Measurements from ENCODE around the gene LAMA2.

LAMA2 gene

GRCh38 chr6:128932061-128932460, 49.1 kb downstream of the LAMA2 start:
- DNase-seq (ENCODE audit: insufficient read length, low spot score) (no peak), FAIRE-seq (no peak)
- TF ChIP-seq CTCF (IDR thresholded peaks at IDR 0.05; ENCODE audit: insufficient read depth, missing control alignments), result no peak

- TF ChIP-seq CTCF (IDR thresholded peaks at IDR 0.05; ENCODE audit: insufficient read depth, missing control alignments), result no peak
- FAIRE-seq (no peak), DNase-seq (ENCODE audit: insufficient read length, low spot score) (no peak)
These were observed 67.9 kb downstream of the LAMA2 start for GRCh38 chr6:128950864-128951263.

- TF ChIP-seq CTCF (IDR thresholded peaks at IDR 0.05; ENCODE audit: insufficient read depth, missing control alignments), result no peak
- DNase-seq (ENCODE audit: insufficient read length, low spot score) (no peak), FAIRE-seq (no peak)
These were observed 70.0 kb downstream of the LAMA2 start for GRCh38 chr6:128952902-128953301.

- DNase-seq (ENCODE audit: insufficient read length, low spot score), result no peak
- no peak for FAIRE-seq
- no peak for TF ChIP-seq CTCF (IDR thresholded peaks at IDR 0.05; ENCODE audit: insufficient read depth, missing control alignments)
These were observed 71.5 kb downstream of the LAMA2 start for GRCh38 chr6:128954308-128955043.

- no peak for FAIRE-seq
- DNase-seq (ENCODE audit: insufficient read length, low spot score), result no peak
- no peak for TF ChIP-seq CTCF (IDR thresholded peaks at IDR 0.05; ENCODE audit: insufficient read depth, missing control alignments)
These were observed 80.6 kb downstream of the LAMA2 start for GRCh38 chr6:128963561-128963960.

- no peak for TF ChIP-seq CTCF (IDR thresholded peaks at IDR 0.05; ENCODE audit: insufficient read depth, missing control alignments)
- no peak for FAIRE-seq
- DNase-seq (ENCODE audit: insufficient read length, low spot score), result no peak
These were observed 81.4 kb downstream of the LAMA2 start for GRCh38 chr6:128964233-128964755.

- TF ChIP-seq CTCF (IDR thresholded peaks at IDR 0.05; ENCODE audit: insufficient read depth, missing control alignments), result no peak
- FAIRE-seq (no peak), DNase-seq (ENCODE audit: insufficient read length, low spot score) (no peak)
These were observed 81.8 kb downstream of the LAMA2 start for GRCh38 chr6:128964771-128965170.
